Stimulated activated CD8-positive, alpha-beta memory T cell treated with anti-CD3 and anti-CD28 coated beads, Interleukin-4, amount 100 ng/mL, for 1 hour (primary cell): ENCODE data around the gene IGSF9.
"Not testable (repeated sequence)": the region's sequence is repeated elsewhere in the genome, so short reads cannot be mapped to it uniquely, and the experiment has no call there.

Experiments used
- DNase-seq, 2 donors: peaks; one replicate each; pipeline ENCODE4 v3.0.0-alpha.2; 2020; ENCODE audit warnings: low read depth in 2 of 2, low spot score in 1 of 2

IGSF9 gene

GRCh38 chr1:159900086-159900680, 45.2 kb downstream of the IGSF9 start, which contains the start of gene CFAP45:
CFAP45 (minus strand) TSS chr1:159900165; CDS start chr1:159900098, 67 bp downstream.
- no peak for DNase-seq

GRCh38 chr1:159899634-159900033, 45.8 kb downstream of the IGSF9 start:
- not testable (repeated sequence) for DNase-seq

- DNase-seq: no peak
Measured at GRCh38 chr1:159898527-159898926, 46.9 kb downstream of the IGSF9 start.

GRCh38 chr1:159897962-159898361, 47.5 kb downstream of the IGSF9 start:
- no peak for DNase-seq

- DNase-seq: no peak
Measured at GRCh38 chr1:159896546-159896930, 48.9 kb downstream of the IGSF9 start.

GRCh38 chr1:159895836-159896545, 49.4 kb downstream of the IGSF9 start:
- DNase-seq: no peak

GRCh38 chr1:159895286-159895685, 50.1 kb downstream of the IGSF9 start:
- DNase-seq: no peak

GRCh38 chr1:159892944-159893343, 52.5 kb downstream of the IGSF9 start:
- DNase-seq: no peak

GRCh38 chr1:159891275-159892157, 53.9 kb downstream of the IGSF9 start:
- DNase-seq: peak; percentile 52 to 65

GRCh38 chr1:159890390-159890789, 55.0 kb downstream of the IGSF9 start:
- no peak for DNase-seq

GRCh38 chr1:159889821-159890252, 55.6 kb downstream of the IGSF9 start:
- DNase-seq: no peak

- no peak for DNase-seq
Measured at GRCh38 chr1:159889202-159889601, 56.2 kb downstream of the IGSF9 start.

GRCh38 chr1:159884296-159884695, 61.1 kb downstream of the IGSF9 start:
- no peak for DNase-seq

- no peak for DNase-seq
Measured at GRCh38 chr1:159883134-159883533, 62.3 kb downstream of the IGSF9 start.

GRCh38 chr1:159882527-159882862, 62.9 kb downstream of the IGSF9 start:
- no peak for DNase-seq

- no peak for DNase-seq
Measured at GRCh38 chr1:159881622-159882526, 63.5 kb downstream of the IGSF9 start.

GRCh38 chr1:159880430-159880829, 65.0 kb downstream of the IGSF9 start:
- DNase-seq: no peak

GRCh38 chr1:159879977-159880376, 65.4 kb downstream of the IGSF9 start:
- no peak for DNase-seq

- DNase-seq: no peak
Measured at GRCh38 chr1:159879136-159879535, 66.3 kb downstream of the IGSF9 start.

- DNase-seq: no peak
Measured at GRCh38 chr1:159877695-159878444, 67.5 kb downstream of the IGSF9 start.
